GM19023 (cell line): ENCODE results near the gene SPPL2B.

Source experiments
- ATAC-seq: cut with Tn5 transposase; IDR thresholded peaks from one replicate; pipeline ENCODE4 v1.9.1; 2021; ENCODE audit warnings: mild to moderate bottlenecking, moderate library complexity; ENCODE audit not compliant: unreplicated experiment

The SPPL2B gene

GRCh38 chr19:2320939-2321338 is 7.5 kb upstream of the SPPL2B start:
- ATAC-seq: no peak

DNA sequence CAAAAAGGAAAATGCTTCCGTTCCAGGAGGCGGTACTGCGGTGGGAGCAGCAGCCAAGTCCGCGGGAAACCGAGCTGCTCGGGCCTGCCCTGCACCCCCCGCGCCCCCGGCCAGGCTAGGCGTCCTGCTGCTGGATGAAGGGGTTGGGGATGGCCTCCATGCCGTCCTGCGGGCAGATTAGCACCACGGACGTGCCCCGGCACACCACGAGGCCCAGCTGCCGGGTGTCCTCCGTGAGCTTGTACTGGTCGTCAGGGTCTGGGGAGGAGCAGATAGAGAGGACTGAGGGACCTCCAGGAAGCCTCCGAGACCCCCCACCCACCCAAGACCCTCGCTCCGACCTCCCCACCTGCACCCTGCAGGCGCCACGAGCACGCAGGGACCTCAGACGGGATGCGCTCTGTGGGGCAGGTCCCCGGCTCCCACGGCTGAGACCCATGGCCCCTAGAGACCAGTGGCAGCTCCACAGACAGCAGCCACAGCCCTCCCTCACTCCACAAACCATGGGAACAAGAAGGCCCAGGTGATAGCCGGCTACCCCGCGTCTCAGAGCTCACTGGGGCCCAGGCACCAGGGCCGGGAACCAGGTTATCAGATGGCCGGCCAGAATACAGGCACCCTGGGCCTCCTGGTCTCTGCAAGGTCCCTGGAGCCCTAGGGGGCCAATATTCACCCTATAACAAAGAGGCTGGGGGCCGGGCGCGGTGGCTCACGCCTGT is 6.8 kb upstream of the SPPL2B start:
- no peak for ATAC-seq

DNA sequence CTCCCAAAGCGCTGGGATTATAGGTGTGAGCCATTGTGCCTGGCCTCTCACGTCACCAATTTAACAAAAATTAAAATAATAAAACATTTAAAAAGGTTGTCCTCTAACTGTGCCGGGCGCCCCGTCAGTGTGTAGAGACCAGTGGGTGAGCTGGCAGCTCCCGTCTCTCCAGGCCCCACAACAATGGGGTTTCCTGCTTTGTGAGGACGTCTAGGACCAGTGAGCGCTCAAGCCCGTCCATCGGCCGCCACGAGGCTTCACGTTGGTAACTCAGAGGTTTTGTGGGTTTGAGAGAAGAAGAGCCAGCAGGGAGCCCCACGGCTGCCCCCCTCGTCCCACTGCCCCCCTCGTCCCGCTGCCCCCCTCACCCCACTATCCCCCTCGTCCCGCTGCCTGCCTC is 4.8 kb upstream of the SPPL2B start:
- no peak for ATAC-seq

DNA sequence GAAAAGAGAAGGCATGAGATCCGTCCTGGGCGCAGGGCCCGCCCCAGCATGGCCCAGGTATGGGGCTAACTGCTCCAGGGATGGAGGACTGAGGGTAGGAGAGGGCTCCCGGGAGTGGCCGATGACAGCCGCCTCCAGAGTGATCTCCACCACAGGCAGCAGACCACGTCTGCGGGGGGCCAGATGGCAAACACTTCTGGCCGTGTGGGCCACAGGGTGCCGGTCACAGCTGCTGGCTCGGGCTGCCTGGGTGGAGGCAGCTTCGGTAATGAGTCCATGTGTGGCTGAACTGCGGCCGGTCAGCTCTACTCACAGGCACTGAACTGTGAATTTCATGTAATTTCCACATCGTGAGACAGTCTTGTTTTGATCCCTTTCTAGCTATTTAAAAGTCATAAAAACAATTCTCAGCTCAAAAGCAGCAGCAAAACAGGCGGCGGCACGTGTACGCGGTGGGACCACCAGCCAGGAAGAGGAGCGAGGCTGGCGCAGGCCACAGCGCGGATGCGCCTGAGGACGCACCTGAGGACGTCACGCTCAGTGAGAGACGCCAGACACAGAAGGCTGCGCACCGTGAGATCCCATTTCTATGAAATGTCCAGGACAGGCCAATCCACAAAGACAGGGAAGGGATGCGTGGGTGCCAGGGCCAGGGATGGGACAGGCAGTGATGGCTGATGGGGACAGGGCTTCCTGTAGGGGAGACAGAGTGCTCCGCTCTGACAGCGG is 4.1 kb upstream of the SPPL2B start:
- no peak for ATAC-seq

GRCh38 chr19:2325281-2326046 is 3.0 kb upstream of the SPPL2B start:
- no peak for ATAC-seq

DNA sequence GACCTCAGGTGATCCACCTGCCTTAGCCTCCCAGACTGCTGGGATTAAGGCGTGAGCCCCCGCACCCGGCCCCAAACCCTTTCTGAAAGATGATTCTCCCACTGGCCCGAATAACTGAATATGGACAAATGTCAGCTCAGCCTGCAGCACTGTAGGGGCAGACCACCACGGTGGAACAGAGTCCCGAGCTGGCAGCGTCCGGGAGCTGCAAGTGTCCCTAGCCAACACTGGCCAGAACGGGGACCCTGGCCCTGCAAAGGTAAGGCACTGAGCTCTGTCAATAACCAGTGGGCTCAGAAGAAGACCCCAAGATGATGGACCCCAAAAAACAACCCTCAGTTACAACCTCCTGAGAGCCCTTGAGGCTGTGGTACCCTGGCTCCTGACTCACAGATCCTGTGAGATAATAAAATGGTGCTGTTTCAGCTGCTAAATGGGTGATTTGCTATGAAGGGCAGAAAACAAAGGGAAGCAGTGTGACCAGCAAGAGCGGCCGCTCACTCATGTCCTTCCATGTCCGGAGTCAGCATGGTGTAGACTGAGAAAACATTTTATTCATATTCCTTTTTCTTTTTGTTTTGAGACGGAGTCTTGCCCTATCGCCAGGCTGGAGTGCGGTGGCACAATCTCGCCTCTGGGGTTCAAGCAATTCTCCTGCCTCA is 1.7 kb upstream of the SPPL2B start:
- ATAC-seq: no peak

DNA sequence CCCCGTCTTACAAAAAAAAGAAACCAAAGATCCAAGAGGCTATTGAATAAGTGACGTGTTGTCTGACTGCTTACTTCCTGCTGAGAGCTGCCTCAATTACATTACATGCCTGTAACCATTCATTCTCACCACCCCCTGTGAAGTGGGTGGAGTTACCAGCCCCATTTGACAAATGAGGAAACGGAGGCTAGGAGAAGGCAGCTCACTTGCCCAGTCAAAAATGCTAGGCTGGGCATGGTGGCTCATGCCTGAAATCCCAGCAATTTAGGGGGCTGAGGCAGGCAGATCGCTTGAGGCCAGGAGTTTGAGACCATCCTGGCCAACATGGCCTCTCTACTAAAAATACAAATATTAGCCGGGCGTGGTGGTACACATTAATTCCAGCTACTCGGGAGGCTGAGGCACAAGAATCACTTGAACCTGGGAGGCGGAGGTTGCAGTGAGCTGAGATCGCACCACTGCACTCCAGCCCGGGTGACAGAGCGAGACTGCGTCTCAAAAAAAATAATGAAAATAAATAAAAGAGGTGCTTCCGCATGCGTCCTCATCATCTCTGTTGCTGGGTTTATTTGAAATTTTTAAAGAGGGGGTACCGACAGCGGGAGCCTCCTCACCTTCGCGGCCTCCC is 597 bp upstream of the SPPL2B start:
- no peak for ATAC-seq

DNA sequence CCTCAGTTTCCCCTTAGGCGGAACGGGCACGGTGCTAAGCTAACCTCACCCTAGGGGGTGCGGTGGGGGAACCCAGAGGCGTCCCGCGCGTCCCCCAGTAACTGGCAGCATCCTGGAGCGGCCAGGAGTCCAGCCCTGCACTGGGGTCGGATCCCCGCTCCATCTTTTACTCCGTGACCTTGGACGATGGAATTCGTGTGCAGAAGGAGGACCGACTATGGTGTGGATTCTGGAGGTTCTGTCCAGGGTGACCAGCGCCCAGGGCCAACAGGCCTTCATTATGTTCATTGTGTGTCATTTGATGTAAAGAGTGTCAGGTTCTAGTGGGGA is 630 bp downstream of the SPPL2B start:
- ATAC-seq: peak; percentile 3

DNA sequence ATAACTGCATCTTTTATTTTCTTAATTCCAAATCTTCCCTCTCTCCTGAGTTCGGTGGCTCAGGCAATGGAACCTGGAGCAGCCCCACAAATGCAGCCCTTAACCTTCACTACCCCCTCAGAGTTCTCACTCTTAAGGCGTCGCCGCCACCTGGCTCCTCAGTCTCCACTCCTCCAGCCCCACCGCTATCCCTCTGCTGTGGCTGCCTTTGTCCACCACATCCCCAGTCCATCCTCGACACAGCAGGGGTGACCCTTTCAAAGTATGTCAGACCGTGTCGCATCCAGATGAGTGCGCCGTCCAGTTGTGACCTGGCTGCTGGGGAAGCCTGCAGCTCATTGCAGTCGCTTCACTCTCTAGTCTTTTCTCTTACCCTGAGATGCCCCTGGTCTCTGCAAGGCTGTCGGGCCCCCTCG is 1.0 kb downstream of the SPPL2B start:
- no peak for ATAC-seq

DNA sequence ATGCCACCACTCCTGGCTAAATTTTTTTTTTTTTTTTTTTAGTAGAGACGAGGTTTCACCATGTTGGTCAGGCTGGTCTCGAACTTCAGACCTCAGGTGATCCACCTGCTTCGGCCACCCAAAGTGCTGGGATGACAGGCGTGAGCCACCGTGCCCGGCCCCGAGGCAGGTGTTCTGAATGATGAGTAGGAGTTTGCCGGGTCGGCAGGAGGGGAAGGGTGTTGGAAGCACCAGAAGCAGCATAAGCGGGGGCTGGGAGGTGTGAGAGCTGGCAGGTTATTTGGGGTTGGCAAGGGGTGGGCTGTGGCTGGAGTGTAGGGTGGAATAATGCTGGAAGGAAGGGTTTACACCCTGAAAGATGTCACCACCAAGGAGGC is 1.8 kb downstream of the SPPL2B start:
- no peak for ATAC-seq

DNA sequence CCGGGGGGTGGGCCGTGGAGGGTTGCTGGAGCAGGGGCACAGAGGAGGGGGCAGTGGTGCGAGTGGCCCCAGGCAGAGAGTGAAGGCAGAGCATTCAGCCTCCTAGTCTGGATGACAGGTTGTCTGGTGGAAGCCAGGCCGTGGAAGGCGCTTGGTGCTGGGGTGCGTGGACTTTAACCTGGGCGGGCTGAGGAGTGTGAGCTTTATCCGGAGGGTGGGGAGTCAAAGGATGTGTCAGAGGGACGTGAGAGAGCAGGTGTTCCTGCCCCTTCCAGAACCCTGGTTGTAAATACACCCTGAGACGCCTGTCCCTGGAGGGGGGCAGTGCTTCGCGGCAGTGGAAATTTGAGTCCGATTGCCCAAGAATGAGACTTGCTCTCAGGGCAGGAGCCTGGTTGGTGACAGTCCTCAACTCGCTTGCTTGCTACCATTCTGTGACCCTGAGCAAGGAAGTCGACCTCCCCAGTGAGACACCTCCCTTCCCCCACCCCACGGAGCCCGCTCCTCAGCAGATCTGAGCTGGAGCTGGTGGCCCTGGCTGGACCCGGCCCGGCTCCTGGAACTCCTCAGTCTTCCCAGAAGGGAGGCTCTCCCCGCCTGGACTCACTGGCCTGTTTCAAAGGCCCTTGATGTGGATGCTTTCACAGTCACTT is 2.3 kb downstream of the SPPL2B start:
- no peak for ATAC-seq

GRCh38 chr19:2331601-2332246 is 3.2 kb downstream of the SPPL2B start:
- ATAC-seq: no peak

- no peak for ATAC-seq
Observed at GRCh38 chr19:2332341-2333026, 4.0 kb downstream of the SPPL2B start.

DNA sequence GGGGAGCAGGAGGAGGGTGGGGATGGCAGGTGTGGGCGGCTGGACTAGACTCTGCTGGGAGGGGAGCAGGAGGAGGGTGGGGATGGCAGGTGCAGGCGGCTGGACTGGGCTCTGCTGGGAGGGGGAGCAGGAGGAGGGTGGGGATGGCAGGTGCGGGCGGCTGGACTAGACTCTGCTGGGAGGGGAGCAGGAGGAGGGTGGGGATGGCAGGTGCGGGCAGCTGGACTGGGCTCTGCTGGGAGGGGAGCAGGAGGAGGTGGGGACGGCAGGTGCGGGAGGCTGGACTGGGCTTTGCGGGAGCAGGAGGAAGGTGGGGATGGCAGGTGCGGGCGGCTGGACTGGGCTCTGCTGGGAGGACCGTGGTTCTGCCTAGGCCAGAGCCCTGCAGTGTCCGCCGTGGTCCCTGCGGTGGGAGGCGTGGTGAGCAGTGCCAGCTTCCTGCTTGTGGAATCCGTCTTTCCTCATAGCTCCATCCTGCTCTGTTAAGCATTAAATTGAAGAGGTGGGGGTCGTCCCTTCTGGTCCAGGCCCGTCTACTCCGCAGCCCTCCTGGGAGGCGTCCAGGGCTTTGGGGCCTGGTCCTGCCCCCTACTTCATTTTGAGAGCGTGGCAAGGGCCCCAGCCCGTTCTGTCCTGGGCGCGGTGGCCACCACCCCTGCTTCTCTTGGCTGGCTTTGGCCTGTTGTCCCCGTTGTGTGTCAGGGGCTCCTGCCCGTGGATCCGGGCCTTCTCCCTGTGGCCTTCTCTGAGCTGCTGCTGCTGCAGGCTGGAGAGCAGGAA is 4.7 kb downstream of the SPPL2B start:
- no peak for ATAC-seq

- no peak for ATAC-seq
Observed at GRCh38 chr19:2333807-2334211, 5.3 kb downstream of the SPPL2B start.

- no peak for ATAC-seq
Observed at GRCh38 chr19:2334426-2334825, 5.9 kb downstream of the SPPL2B start.

DNA sequence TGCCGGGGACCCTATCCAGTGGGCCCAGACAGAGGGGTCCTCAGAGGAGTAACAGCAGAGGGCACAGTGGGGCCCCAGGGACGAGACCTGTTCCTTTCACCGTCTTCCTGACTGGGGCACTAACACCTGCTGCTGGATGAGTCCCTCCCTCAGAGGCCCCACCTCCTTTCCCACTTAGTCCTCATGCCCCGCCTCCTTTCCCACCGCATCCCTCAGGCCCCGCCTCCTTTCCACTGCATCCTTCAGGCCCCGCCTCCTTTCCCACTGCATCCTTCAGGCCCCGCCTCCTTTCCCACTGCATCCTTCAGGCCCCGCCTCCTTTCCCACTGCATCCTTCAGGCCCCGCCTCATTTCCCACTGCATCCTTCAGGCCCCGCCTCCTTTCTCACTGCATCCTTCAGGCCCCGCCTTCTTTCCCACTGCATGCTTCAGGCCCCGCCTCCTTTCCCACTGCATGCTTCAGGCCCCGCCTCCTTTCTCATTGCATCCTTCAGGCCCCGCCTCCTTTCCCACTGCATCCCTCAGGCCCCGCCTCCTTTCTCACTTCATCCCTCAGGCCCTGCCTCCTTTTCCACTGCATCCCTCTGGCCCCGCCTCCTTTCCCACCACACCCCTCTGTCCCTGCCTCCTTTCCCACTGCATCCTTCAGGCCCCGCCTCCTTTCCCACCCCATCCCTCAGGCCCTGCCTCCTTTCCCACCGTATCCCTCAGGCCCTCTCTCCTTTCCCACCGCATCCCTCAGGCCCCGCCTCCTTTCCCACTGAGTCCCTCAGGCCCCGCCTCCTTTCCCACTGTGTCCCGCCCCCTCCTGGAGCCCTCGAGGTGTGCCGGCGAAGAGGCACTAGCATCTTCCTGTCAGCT is 6.7 kb downstream of the SPPL2B start:
- ATAC-seq: no peak

DNA sequence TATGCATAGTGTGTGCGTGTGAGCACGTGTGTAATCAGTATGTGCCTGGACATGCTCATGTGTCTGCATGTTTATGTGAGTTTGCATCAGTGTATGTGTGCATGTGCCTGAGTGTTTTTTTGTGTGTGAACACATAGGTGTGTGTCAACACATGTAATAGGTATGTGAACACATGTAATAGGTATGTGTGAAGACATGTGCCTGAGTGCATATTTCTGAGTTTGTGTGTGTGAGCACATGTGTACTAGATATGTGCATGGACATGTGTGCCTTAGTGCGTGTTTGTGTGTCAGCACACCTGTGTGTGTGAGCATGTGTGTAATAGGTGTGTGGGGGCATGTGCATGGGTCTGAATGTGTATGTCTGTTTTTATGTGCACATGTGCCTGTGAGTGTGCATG is 7.4 kb downstream of the SPPL2B start:
- no peak for ATAC-seq
